ENCODE measurements around the gene GRHPR. TPM values are rescaled to one million over a fixed set of nuclear protein-coding genes. Genes with fewer than 3 reads are reported as not detected.
"Not testable (repeated sequence)": the region's sequence is repeated elsewhere in the genome, so short reads cannot be mapped to it uniquely, and the experiment has no call there.

The GRHPR gene
- total RNA-seq, 2 experiments from 2014 or later = 72.8 to 75.6 TPM

DNA sequence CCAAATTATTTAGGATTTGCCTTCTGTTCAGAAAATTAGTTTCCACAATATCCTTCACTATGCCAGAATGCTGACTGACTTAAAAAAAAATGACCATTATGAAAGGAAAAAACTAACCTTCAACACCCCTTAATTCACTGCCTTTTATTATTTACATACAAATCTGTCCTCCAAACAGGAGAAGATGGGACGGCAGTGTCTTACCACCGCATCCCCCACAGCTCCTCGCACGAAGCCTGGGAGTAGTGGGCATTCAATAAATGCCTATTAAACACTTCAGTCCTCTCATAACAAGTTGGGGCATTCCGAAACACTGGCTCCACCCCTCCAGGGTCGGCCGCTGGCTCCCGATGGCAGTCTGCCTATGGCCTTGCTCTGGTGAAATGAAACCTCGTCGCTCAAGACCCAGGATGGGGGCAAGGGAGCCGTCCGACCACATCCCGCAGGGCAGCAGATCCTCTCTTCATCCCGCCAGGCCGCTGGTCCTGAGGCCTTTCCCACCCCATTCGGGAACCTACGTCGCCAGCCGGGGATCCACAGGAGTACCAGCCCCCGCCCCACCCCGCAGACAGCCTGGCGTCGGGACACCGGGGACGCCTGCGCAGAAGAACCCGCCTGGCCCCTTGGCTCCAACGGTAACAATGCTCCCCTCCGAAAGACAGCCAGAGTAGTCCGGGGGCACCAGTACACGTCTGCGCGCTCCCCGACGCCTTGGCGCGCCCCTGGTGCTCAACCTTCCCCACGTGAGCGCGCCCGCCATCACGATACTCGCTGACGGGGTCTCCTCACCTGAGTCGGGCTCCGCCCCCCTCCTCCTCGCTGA lies 42.1 kb downstream of the GRHPR start:
- DNase-seq = peak; percentile 63
- intact Hi-C loops (cut with micrococcal nuclease) = loop anchor here (1.0 to 5.0 kb wide), 14 partner anchors 21 to 1064 kb away; partner anchors contain the start of genes EXOSC3, GRHPR, POLR1E and RNF38
- H3K4me3 Mint-ChIP-seq = peak overlapping the region; percentile 93
- no peaks in the 10 kb centered on the region for H3K9me3 Mint-ChIP-seq
- CTCF ChIA-PET = no interaction called here
- peak overlapping the region; percentile 86 for H3K27ac Mint-ChIP-seq
- peaks cover 30% of the 10 kb centered on the region for H3K4me1 Mint-ChIP-seq (ENCODE audit: low read depth)
- no peaks in the 10 kb centered on the region for H3K27me3 Mint-ChIP-seq (ENCODE audit: low read depth)
- peaks cover 8% of the 10 kb centered on the region for H3K36me3 Mint-ChIP-seq (ENCODE audit: low read depth)

DNA sequence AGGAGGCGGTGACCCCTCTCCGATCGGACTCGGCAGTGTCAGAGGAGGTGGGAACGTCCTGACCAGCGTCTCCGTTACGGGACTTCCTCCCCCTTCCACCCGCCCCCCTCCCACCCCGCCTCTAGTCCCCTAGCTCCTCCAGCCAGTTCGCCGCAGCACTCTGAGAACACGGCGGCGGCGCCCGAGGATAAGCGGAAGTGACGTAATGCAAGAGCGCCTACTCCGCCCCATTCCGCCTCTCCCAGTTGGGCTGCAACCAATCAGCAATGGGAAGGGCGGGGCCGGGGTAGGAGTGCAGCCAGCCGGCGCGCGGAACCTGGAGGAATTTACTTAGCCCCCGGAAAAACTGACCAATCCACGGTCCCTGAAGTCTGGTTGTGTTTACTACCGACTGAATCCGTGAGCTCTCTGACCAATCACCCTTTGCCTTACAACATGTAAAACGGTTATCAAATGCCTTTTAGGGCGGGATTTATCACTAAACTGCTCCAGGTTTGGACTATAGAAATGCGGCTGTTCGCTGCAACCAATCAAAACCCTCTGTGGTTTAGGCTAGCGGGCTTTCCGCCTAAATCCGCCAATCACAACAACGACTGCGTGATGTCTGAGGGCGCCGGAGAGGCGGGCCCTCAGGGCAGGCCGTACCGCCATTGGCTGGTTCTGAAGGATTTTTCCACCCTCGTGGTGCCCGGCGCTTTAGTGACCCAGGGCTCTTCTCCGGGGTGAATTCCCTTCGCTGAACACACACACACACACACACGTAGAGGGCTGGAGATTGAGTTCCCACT lies 42.9 kb downstream of the GRHPR start, which contains the start of gene ZBTB5:
Gene ZBTB5, minus strand, starts transcription at position 202 of the 788 bp plus-strand sequence. CDS start 22,899 bp downstream, outside the sequence.
- H3K4me1 Mint-ChIP-seq (ENCODE audit: low read depth) = peaks cover 30% of the 10 kb centered on the region
- CTCF ChIA-PET = no interaction called here

GRCh38 chr9:37466037-37466709 lies 43.7 kb downstream of the GRHPR start:
- peak; percentile 48 for DNase-seq
- Mint-ChIP-seq H3K36me3 (ENCODE audit: low read depth) (peaks cover 8% of the 10 kb centered on the region), H3K27me3 (ENCODE audit: low read depth) (no peaks in the 10 kb centered on the region), H3K4me1 (ENCODE audit: low read depth) (peaks cover 25% of the 10 kb centered on the region), H3K4me3 (peak overlapping the region; percentile 93), H3K27ac (peak overlapping the region; percentile 86), H3K9me3 (no peaks in the 10 kb centered on the region)
- intact Hi-C loops (cut with micrococcal nuclease) = loop anchor here (5.0 kb wide), 3 partner anchors 279 to 439 kb away; partner anchors contain the start of gene SLC25A51
- CTCF ChIA-PET = interaction anchor here (0.5 kb wide), 1 partner anchor 1818 kb away, joined by 3 read pairs; no protein-coding TSS in a partner anchor

More for the DNA sequence above, 42.9 kb downstream of the GRHPR start, which contains the start of gene ZBTB5:
- H3K9me3 Mint-ChIP-seq = no peaks in the 10 kb centered on the region
- peak within 1 kb of the TSS; percentile 93 for H3K4me3 Mint-ChIP-seq
- H3K36me3 Mint-ChIP-seq (ENCODE audit: low read depth) = peaks cover 8% of the 10 kb centered on the region
- H3K27me3 Mint-ChIP-seq (ENCODE audit: low read depth) = no peaks in the 10 kb centered on the region
- peak; percentile 99 for DNase-seq
- intact Hi-C loops (cut with micrococcal nuclease) = loop anchor here (1.0 to 5.0 kb wide), 14 partner anchors 20 to 1065 kb away; partner anchors contain the start of genes EXOSC3, GRHPR, POLR1E and RNF38
- peak within 1 kb of the TSS; percentile 86 for H3K27ac Mint-ChIP-seq

GRCh38 chr9:37467530-37467929 lies 45.0 kb downstream of the GRHPR start:
- intact Hi-C loops (cut with micrococcal nuclease) = loop anchor here (5.0 kb wide), 3 partner anchors 280 to 440 kb away; partner anchors contain the start of gene SLC25A51
- H3K9me3 Mint-ChIP-seq; H3K27me3 Mint-ChIP-seq (ENCODE audit: low read depth); H3K27ac Mint-ChIP-seq; CTCF ChIA-PET; DNase-seq; H3K36me3 Mint-ChIP-seq (ENCODE audit: low read depth); H3K4me3 Mint-ChIP-seq: not testable (repeated sequence)
- H3K4me1 Mint-ChIP-seq (ENCODE audit: low read depth) = peaks cover 29% of the 10 kb centered on the region

DNA sequence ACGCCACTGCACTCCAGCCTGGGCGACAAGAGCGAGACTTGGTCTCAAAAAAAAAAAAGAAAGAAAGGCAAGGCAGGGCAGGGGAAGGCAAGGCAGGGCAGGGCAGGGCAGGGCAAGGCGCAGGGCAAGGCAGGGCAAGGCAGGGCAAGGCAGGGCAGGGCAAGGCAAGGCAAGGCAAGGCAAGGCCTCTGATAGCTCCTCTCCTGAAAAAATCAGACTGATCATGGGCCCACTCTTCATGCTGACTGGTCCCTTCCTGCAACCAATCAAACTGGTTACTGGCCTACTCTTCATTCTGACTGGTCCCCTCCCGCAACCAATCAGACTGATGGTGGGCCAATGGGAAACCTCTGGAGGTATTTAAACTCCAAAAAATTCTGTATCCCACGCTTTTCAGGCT lies 46.1 kb downstream of the GRHPR start:
- Mint-ChIP-seq H3K9me3 (peaks cover 2% of the 10 kb centered on the region), H3K27me3 (ENCODE audit: low read depth) (no peaks in the 10 kb centered on the region)
- CTCF ChIA-PET = no interaction called here

GRCh38 chr9:37471942-37472684 lies 49.6 kb downstream of the GRHPR start:
- peaks cover 2% of the 10 kb centered on the region for H3K36me3 Mint-ChIP-seq (ENCODE audit: low read depth)
- H3K27ac Mint-ChIP-seq = peak overlapping the region; percentile 63
- peak overlapping the region; percentile 66 for H3K4me3 Mint-ChIP-seq
- peaks cover 10% of the 10 kb centered on the region for H3K4me1 Mint-ChIP-seq (ENCODE audit: low read depth)
- DNase-seq = no peak
- no peaks in the 10 kb centered on the region for H3K27me3 Mint-ChIP-seq (ENCODE audit: low read depth)
- CTCF ChIA-PET = interaction anchor here (0.7 kb wide), 1 partner anchor 1257 kb away, joined by 8 read pairs; no protein-coding TSS in a partner anchor
- peaks cover 11% of the 10 kb centered on the region for H3K9me3 Mint-ChIP-seq
- intact Hi-C loops (cut with micrococcal nuclease) = no loop called here

More for the DNA sequence above, 46.1 kb downstream of the GRHPR start:
- Mint-ChIP-seq H3K36me3 (ENCODE audit: low read depth) (peaks cover 4% of the 10 kb centered on the region), H3K4me3 (no peak overlapping the region), H3K4me1 (ENCODE audit: low read depth) (peaks cover 20% of the 10 kb centered on the region), H3K27ac (no peak overlapping the region)
- DNase-seq = no peak
- intact Hi-C loops (cut with micrococcal nuclease) = loop anchor here (5.0 kb wide), 3 partner anchors 281 to 441 kb away; partner anchors contain the start of gene SLC25A51

DNA sequence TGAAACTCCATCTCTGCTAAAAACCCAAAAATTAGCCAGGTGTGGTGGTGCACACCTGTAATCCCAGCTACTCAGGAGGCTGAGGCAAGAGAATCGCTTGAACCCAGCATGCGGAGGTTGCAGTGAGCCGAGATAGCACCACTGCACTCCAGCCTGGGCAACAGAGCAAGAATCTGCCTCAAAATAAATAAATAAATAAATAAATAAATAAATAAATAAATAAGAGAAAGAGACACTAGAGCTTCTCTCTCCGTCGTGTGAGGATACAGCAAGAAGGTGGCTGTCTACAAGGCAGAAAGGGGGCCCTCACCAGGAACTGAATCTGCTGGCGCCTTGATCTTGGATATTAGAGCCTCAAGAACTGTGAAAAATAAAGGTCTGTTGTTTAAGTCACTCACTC lies 51.5 kb downstream of the GRHPR start:
- intact Hi-C loops (cut with micrococcal nuclease); H3K36me3 Mint-ChIP-seq (ENCODE audit: low read depth); H3K27me3 Mint-ChIP-seq (ENCODE audit: low read depth); H3K4me3 Mint-ChIP-seq; H3K27ac Mint-ChIP-seq; DNase-seq; CTCF ChIA-PET: not testable (repeated sequence)
- peaks cover 11% of the 10 kb centered on the region for H3K9me3 Mint-ChIP-seq
- peaks cover 10% of the 10 kb centered on the region for H3K4me1 Mint-ChIP-seq (ENCODE audit: low read depth)

DNA sequence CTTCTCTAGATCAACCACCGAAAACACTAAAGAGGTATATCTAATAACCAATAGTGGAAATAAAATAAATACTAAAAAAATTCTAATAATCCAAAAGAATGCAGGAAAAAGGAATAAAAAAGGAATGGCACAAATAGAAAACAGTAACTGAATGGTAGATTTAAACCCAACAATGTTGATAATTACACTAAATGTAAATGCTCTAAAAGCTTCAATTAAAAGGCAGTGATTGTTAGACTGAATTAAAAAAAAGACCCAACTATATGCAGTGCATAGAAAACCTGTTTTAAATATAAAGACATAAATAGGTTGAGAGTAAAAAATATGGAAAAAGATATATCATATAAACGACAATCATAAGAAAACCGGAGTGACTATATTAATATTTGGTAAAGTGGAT lies 51.9 kb downstream of the GRHPR start:
- no peak overlapping the region for H3K4me3 Mint-ChIP-seq
- no peak overlapping the region for H3K27ac Mint-ChIP-seq
- H3K36me3 Mint-ChIP-seq (ENCODE audit: low read depth) = peaks cover 2% of the 10 kb centered on the region
- no peak for DNase-seq
- H3K27me3 Mint-ChIP-seq (ENCODE audit: low read depth) = peaks cover 8% of the 10 kb centered on the region
- H3K9me3 Mint-ChIP-seq = peaks cover 11% of the 10 kb centered on the region
- peaks cover 10% of the 10 kb centered on the region for H3K4me1 Mint-ChIP-seq (ENCODE audit: low read depth)
- intact Hi-C loops (cut with micrococcal nuclease) = no loop called here
- CTCF ChIA-PET = no interaction called here

DNA sequence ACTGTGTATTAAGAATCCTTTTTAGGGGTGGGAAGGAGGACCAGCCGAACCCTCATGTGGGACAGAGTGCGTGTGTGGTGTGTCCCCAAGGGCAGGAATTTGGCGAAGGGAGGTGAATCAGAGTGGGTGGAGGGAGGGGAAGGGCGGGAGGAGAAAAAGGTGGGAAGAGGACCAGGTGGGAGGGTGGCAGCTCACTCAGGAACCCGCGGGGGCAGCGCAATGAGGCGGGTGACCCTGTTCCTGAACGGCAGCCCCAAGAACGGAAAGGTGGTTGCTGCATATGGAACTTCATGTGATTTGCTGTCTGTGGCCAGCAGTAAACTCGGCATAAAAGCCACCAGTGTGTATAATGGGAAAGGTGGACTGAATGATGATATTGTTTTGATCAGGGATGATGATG lies 54.4 kb downstream of the GRHPR start:
- Mint-ChIP-seq H3K27me3 (ENCODE audit: low read depth) (peaks cover 16% of the 10 kb centered on the region), H3K27ac (no peak overlapping the region), H3K4me3 (no peak overlapping the region), H3K36me3 (ENCODE audit: low read depth) (peaks cover 2% of the 10 kb centered on the region), H3K9me3 (peaks cover 11% of the 10 kb centered on the region), H3K4me1 (ENCODE audit: low read depth) (peaks cover 6% of the 10 kb centered on the region)
- CTCF ChIA-PET = no interaction called here
- intact Hi-C loops (cut with micrococcal nuclease) = no loop called here
- DNase-seq = no peak

GRCh38 chr9:37477443-37477842 lies 54.9 kb downstream of the GRHPR start:
- H3K4me3 Mint-ChIP-seq; DNase-seq; H3K27ac Mint-ChIP-seq; H3K4me1 Mint-ChIP-seq (ENCODE audit: low read depth); intact Hi-C loops (cut with micrococcal nuclease); H3K36me3 Mint-ChIP-seq (ENCODE audit: low read depth); CTCF ChIA-PET: not testable (repeated sequence)
- Mint-ChIP-seq H3K27me3 (ENCODE audit: low read depth) (peaks cover 17% of the 10 kb centered on the region), H3K9me3 (peaks cover 11% of the 10 kb centered on the region)

DNA sequence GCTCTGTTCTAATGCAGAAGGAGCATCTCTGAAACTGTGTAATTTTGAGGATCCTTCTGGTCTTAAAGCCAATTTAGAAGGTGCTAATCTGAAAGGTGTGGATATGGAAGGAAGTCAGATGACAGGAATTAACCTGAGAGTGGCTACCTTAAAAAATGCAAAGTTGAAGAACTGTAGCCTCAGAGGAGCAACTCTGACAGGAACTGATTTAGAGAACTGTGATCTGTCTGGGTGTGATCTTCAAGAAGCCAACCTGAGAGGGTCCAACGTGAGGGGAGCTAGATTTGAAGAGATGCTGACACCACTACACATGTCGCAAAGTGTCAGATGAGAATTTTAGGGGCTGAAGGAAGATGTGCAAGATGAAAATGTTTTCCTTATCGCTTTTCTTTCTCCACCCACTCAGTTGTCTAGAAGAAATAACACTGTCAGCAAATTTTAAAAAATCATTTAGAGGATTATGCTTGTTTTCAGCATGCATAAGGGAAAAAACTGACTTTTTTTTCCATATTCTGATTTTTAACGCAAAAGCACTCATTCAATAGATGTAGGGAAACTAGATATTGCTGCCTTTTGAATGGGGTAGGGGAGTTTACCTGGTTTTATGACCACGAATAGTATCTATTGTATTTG lies 55.6 kb downstream of the GRHPR start:
- CTCF ChIA-PET; H3K4me3 Mint-ChIP-seq; H3K27ac Mint-ChIP-seq; H3K4me1 Mint-ChIP-seq (ENCODE audit: low read depth); H3K36me3 Mint-ChIP-seq (ENCODE audit: low read depth); DNase-seq; intact Hi-C loops (cut with micrococcal nuclease): not testable (repeated sequence)
- Mint-ChIP-seq H3K27me3 (ENCODE audit: low read depth) (peaks cover 17% of the 10 kb centered on the region), H3K9me3 (peaks cover 11% of the 10 kb centered on the region)

Data from activated naive CD4-positive, alpha-beta T cell treated with anti-CD3 and anti-CD28 coated beads for 36 hours (primary cell).